NCI-H460 (cell line): ENCODE results near the gene SYCE3. TPM values are rescaled to one million over a fixed set of nuclear protein-coding genes. Genes with fewer than 3 reads are reported as not detected.

ENCODE experiments used
- DNase-seq: peaks from one replicate; pipeline ENCODE4 v3.0.0-alpha.2; 2016; ENCODE audit warnings: low read depth; ENCODE audit errors: extremely low read depth
- total RNA-seq: library from RNA; depleted of rRNA; stranded (reverse); fragments of >200 nt; shearing (Covaris generic); gene quantifications from 2 replicates; pipeline ENCODE4 v1.2.3, GENCODE V29; 2014

The SYCE3 gene
- total RNA-seq, 1 experiment from 2014 or later: 0.50 TPM

- DNase-seq: no peak
Measured at GRCh38 chr22:50532824-50533796, 29.6 kb downstream of the SYCE3 start.

DNA sequence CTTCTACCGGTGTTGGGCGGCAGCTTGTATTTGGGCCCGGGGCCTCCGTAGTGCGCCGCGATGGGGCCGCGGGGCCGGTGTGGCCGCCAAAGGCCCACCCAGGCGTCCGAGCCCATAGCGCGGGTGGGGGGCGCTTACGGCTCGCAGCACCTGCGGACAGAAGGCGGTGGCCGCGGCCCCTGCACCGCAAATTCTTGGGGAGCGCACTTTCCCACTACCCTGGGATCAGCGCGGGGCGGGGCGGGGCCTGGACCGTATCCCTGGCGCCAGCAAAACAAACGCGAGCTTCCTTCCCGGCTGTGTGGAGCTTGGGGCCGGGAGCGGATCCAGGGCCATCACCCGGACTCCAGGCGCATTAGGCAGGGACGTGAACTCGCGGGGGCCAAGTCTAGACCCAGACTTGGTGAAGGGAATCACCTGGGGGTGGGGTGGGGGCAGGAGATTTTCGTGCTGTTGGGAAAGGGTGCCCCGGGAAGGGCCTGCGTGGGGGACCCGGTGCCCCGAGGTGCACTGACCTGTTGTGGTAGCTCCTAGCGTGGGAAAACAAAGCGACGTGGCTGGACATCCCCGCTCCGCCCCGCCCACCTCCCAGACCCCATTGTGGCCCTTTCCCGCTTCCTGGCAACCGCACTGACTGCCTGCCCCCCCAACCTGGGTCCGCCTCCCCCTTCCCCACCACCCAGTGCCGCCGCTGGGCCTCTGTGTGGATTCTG is 30.6 kb downstream of the SYCE3 start:
- no peak for DNase-seq

DNA sequence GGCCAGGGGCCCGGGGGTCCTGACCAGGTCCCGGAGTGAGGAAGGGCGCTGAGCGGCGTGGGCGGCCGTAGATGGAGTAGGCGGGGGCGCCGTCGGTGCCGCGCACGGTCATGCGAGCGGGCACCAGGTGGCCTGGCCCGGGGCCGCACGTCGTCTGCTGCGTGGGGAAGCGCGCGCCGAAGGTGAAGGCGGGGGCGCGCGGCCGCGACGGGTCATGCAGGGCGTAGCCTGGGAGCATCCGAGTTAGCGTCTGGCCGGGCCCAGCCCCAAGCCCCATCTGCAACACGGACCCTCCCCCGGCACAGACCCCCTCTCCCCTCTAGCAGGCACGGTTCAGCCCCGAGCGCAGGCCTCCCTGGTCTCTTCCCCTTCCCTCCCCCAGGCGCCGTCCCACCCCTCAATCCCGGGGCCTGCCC is 31.2 kb downstream of the SYCE3 start:
- DNase-seq: no peak

DNA sequence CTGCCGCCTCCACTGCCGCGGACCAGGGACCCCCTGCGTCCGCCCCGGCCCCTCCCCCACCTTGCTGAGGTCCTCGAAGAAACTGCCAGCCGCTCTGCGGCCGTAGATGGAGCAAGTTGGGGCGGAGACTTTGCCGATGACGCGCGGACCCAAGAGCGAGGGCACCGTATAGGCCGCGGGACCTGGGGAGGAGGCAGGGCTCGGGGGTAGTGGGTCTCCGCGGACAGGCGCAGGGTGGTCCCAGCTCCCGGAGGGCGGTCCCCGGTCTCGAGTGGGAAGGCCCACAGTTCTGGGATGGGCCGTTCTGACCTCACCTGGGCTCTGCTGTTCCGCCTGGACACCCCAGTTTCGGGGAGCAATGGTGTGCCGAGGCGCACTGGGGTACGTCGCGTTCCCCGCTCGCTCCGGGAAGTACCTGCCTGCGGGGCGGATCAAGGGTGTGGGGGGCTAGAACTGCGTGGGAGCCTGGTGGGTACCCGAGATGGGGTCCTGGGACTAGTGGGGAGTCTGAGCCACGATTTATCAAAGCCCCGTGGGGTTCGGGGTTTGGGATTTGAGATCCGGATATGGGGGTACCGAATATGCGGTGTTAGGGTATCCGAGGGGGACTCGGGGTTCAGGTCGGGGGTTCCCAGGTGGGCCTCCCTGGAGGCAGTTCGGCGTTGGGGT is 31.7 kb downstream of the SYCE3 start:
- DNase-seq: peak; percentile 81

GRCh38 chr22:50530580-50530876 is 32.2 kb downstream of the SYCE3 start:
- DNase-seq: no peak

- peak; percentile 73 for DNase-seq
Measured at GRCh38 chr22:50529897-50530579, 32.7 kb downstream of the SYCE3 start, which contains the start of gene TYMP. TYMP (minus strand) TSS chr22:50530012; CDS start chr22:50529709, 303 bp downstream.

DNA sequence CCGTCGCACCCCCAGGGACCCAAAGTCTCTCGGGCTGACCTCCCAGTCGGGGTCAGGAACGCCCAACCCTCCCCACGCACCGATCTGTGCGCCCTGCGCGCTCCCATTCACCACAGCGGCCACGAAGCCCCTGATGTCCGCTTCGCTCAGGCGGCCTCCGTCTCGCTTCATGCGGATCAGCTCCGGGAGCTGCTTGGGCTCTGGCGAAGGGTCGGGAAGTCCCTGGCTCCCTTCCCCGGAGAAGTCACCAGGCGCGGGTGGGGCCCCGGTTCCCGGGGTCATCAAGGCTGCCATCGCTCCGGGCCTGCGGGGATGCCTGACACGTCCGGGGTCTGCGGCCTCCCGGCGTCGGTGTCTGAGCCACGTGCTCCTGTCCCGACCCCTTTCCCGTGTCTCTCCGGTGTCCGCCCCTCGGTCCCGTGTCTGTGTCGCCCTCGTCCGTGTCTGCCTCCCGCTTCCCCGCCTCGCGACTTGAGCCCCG is 33.3 kb downstream of the SYCE3 start:
- DNase-seq: no peak

- no peak for DNase-seq
Measured at GRCh38 chr22:50528682-50529415, 33.9 kb downstream of the SYCE3 start.

DNA sequence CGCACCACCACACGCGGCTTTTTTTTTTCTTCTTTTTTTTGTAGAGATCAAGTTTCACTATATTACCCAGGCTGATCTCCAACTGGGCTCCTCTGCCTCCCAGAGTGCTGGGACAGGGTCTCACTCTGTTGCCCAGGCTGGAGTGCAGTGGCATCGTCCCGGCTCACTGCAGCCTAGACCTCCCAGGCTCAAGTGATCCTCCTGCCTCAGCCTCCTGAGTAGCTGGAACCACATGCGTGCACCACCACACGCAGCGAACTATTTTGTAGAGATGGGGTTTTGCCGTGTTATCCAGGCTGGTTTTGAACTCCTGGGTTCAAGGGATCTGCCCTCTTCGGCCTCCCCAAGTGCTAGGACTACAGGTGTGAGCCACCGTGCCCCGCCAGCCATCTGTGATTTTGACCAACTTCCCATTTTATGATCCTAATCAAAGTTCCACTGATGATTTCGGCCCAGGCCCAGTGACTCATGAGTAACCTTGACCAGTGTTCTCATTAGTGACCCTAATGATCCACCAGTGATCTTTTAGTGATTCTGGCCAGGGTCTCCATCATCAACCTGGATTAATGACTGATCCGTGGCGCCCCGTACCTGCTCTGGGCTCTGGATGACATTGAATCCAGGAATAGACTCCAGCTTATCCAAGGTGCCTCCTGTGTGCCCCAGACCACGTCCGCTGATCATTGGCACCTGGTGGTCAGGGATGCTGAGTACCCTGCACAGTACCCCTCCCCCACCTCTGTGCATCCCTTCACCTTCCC is 34.6 kb downstream of the SYCE3 start:
- DNase-seq: no peak

- DNase-seq: no peak
Measured at GRCh38 chr22:50526834-50527801, 35.6 kb downstream of the SYCE3 start.

DNA sequence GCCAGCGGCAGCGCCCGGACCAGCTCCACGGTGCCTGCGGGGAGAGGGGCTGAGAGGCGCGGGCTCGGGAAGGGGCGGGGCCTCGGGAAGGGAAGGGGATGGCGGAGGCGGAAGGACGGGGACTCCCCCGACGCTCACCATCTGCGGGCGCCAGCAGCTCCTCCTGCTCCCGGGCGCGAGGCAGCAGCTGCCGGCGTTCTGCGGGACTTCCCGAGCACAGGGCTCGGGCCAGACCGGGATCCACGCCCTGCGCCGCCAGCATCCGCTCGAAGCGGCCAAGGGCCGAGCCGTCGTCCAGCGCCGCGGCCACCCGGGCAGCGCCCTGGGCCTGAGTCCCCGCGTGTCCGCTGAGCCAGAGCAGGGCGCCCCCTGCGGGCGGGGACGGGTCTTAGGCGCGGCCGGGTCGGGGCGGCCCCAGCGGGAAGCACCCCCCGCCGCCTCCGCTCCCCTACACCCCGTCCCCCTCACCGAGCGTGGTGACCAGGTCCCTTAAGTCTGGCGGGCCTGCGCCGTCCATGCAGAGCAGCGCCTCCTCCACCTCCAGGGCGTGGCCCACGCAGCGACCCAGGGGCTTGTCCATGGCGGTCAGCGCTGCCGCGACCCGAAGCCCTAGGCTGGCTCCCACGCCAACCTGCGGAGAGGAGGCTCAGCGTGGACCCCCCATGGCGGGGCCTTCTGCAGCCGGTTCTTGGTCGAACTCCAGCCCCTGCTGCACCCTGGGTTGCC is 36.4 kb downstream of the SYCE3 start:
- DNase-seq: no peak

DNA sequence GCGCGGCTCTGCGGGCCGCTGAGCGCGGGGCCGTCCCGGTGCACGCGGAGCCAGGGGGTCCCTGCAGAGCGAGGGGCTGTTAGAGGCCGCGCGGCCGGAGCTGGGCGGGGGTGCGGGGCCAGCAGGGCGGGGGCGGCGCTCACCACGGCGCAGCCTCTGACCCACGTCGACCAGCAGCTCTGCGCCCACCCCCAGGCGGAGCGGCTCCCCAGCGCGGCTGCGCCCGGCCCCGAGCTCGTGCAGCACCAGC is 36.9 kb downstream of the SYCE3 start:
- no peak for DNase-seq

DNA sequence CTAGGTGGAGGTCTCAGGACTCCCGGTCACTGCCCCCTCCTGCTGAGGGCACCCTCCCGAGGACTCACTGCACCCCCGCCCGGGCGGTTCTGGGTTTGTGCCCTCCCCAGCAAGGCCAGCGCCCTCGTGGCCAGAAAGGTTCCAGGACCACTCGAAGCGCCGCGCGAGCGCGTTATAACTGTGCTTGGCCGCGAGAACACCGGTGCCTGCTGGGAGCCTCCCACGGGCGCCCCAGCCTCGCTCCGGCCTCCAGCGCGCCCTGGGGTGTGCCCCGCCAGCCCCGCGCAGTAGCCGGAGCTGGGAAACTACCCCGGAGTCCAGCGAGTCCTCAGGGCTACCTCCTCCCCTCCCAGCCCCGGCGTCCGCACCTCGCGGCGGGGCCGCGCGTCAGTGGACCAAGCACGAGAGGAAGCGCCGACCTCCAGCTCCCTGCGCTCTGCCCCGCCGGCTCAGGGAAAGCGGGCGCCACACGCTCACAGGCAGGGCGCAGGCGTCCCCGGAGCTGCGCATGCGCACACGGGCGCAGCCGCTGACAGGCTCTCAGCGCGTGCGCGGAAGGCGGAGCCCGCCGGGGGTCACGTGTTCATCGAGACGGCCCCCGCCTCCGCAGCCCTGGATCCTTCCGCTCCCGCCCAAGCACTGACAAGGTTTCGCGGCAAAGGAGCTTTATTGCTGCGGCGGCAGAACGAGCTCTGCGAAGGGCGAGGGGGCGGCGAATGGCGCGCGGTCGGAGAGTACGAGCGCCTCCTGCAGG is 37.4 kb downstream of the SYCE3 start, which contains the start of gene SCO2:
Gene SCO2 (minus strand): TSS at position 495 of the 754 bp plus-strand sequence. CDS start 1,187 bp downstream, outside the sequence.
- DNase-seq: peak; percentile 88

GRCh38 chr22:50524676-50525103 is 38.0 kb downstream of the SYCE3 start:
- no peak for DNase-seq

- no peak for DNase-seq
Measured at GRCh38 chr22:50523806-50524675, 38.7 kb downstream of the SYCE3 start.

GRCh38 chr22:50523458-50523805 is 39.3 kb downstream of the SYCE3 start:
- no peak for DNase-seq
